Nephron (organoid): Measurements from ENCODE around the gene NARF.

Experiments
- H3K27ac Mint-ChIP-seq, 3 experiments: 2 replicates each; pipeline ENCODE4 v1.8.0; 2020; ENCODE audit warnings: mixed read lengths in 3 of 3, mild to moderate bottlenecking in 2 of 3, moderate library complexity in 1 of 3
- H3K27me3 Mint-ChIP-seq: 2 replicates; pipeline ENCODE4 v1.8.0; 2021; ENCODE audit warnings: low read depth, mild to moderate bottlenecking, moderate library complexity, mixed read lengths
- H3K36me3 Mint-ChIP-seq: 2 replicates; pipeline ENCODE4 v1.8.0; 2020; ENCODE audit warnings: low read depth, mixed read lengths
- H3K4me1 Mint-ChIP-seq: 2 replicates; pipeline ENCODE4 v1.8.0; 2020; ENCODE audit warnings: mixed read lengths
- H3K4me3 Mint-ChIP-seq, 3 experiments: 2 replicates each; pipeline ENCODE4 v1.8.0; 2020; ENCODE audit warnings: mild to moderate bottlenecking in 3 of 3, mixed read lengths in 3 of 3, moderate library complexity in 2 of 3
- H3K9me3 Mint-ChIP-seq: 2 replicates; pipeline ENCODE4 v1.8.0; 2020; ENCODE audit warnings: mixed read lengths
- CTCF ChIP-seq, 3 experiments: fragments of 200-600 bp; sonication (generic); IDR thresholded peaks; one replicate each; pipeline ENCODE4 v1.5.0; 2021; ENCODE audit warnings: antibody characterized with exemption in 3 of 3; ENCODE audit not compliant: unreplicated experiment in 3 of 3

Gene NARF

DNA sequence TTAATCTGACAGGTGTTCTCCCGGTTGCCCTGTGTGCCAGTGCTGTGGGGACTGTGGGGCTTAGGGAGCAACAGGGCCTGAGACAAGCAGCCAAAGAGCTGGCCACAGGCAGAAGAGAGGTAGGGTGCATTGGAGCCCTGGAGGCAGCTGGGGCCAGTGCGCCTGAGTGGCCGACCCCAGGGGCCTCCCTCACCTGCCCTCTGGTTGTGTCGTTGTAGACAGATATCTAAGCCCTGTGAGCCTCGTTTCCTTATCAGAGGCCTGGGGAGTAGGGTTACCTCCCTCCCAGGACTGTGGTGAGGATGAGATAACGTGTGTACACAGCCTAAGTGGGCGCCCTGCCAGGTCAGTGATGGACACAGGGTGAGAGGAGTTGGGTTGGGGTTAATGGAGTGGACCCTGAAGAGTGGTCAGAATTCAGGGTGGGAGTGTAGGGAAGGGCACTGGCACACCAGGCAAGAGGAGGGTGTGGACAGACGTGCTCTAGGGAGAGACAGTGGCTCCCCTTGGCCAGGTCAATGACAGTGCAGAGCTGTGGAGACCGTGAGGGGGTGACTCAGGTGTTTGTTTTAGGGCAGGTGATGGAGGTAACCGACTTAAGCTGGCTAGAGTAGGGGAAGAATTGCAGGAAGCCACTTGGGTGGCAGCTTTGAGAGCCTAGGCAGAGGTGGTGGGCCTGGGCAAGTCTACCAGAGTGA, 3.4 kb downstream of the NARF start:
- Mint-ChIP-seq H3K27me3 (no peaks in the 10 kb centered on the region), H3K4me1 (peaks cover 16% of the 10 kb centered on the region), H3K27ac (no peak overlapping the region), H3K9me3 (no peaks in the 10 kb centered on the region), H3K36me3 (peaks cover 49% of the 10 kb centered on the region), H3K4me3 (peak overlapping the region; percentile 0 to 56 (median 50))
- no peak for TF ChIP-seq CTCF (IDR thresholded peaks at IDR 0.05; ENCODE audit: unreplicated experiment in 3 of 3)

GRCh38 chr17:82463391-82463790, 4.8 kb downstream of the NARF start:
- Mint-ChIP-seq H3K4me1 (peaks cover 4% of the 10 kb centered on the region), H3K4me3 (no peak overlapping the region), H3K27ac (no peak overlapping the region), H3K36me3 (peaks cover 53% of the 10 kb centered on the region), H3K9me3 (no peaks in the 10 kb centered on the region), H3K27me3 (no peaks in the 10 kb centered on the region)
- no peak for TF ChIP-seq CTCF (IDR thresholded peaks at IDR 0.05; ENCODE audit: unreplicated experiment in 3 of 3)

- TF ChIP-seq CTCF (IDR thresholded peaks at IDR 0.05; ENCODE audit: unreplicated experiment in 3 of 3) = no peak
- H3K36me3 Mint-ChIP-seq = peaks cover 60% of the 10 kb centered on the region
- no peaks in the 10 kb centered on the region for H3K9me3 Mint-ChIP-seq
- H3K4me1 Mint-ChIP-seq = peaks cover 4% of the 10 kb centered on the region
- H3K27me3 Mint-ChIP-seq = no peaks in the 10 kb centered on the region
- H3K4me3 Mint-ChIP-seq = no peak overlapping the region
- no peak overlapping the region for H3K27ac Mint-ChIP-seq
Observed at GRCh38 chr17:82463925-82464566, 5.5 kb downstream of the NARF start.

- Mint-ChIP-seq H3K4me1 (no peaks in the 10 kb centered on the region), H3K27ac (no peak overlapping the region), H3K9me3 (no peaks in the 10 kb centered on the region), H3K27me3 (no peaks in the 10 kb centered on the region), H3K4me3 (no peak overlapping the region), H3K36me3 (peaks cover 65% of the 10 kb centered on the region)
- no peak for TF ChIP-seq CTCF (IDR thresholded peaks at IDR 0.05; ENCODE audit: unreplicated experiment in 3 of 3)
Observed at GRCh38 chr17:82464567-82464929, 6.0 kb downstream of the NARF start.

GRCh38 chr17:82465023-82465603, 6.6 kb downstream of the NARF start:
- peaks cover 66% of the 10 kb centered on the region for H3K36me3 Mint-ChIP-seq
- TF ChIP-seq CTCF (IDR thresholded peaks at IDR 0.05; ENCODE audit: unreplicated experiment in 3 of 3) = no peak
- no peaks in the 10 kb centered on the region for H3K9me3 Mint-ChIP-seq
- no peaks in the 10 kb centered on the region for H3K4me1 Mint-ChIP-seq
- no peak overlapping the region for H3K27ac Mint-ChIP-seq
- no peak overlapping the region for H3K4me3 Mint-ChIP-seq
- no peaks in the 10 kb centered on the region for H3K27me3 Mint-ChIP-seq
